SU-DHL-6 (cell line): Measurements from ENCODE around the gene MYB.

Experiments used
- CTCF ChIP-seq: fragments of 200-600 bp; sonication (generic); IDR thresholded peaks from one replicate; pipeline ENCODE4 v1.5.1; 2017; ENCODE audit warnings: antibody characterized with exemption, mild to moderate bottlenecking, low read length, moderate library complexity; ENCODE audit not compliant: insufficient read depth, poor library complexity, severe bottlenecking
- EZH2phosphoT487 ChIP-seq: fragments of 200-600 bp; sonication (generic), shearing (Covaris generic); conservative IDR thresholded peaks from 2 replicates; pipeline ENCODE4 v1.6.1; 2018; ENCODE audit warnings: mild to moderate bottlenecking, antibody characterized with exemption, low read length, moderate library complexity, mixed read lengths

GRCh38 chr6:135260612-135261011 lies 79.5 kb downstream of the MYB start:
- TF ChIP-seq CTCF (no peak), EZH2phosphoT487 (no peak)
